SK-N-SH (cell line): ENCODE measurements around the gene FAM53A.

Experiments used
- CHD2 ChIP-seq: fragments of 150-350 bp; IDR thresholded peaks from 2 replicates; pipeline ENCODE4 v1.6.1; 2018; ENCODE audit warnings: low read length; ENCODE audit not compliant: partially characterized antibody
- FOXM1 ChIP-seq: IDR thresholded peaks from 2 replicates; pipeline ENCODE4 v1.4.0; 2012; ENCODE audit warnings: low read depth, mild to moderate bottlenecking
- GABPA ChIP-seq: IDR thresholded peaks from 2 replicates; pipeline ENCODE4 v1.4.0; 2012; ENCODE audit warnings: low read depth, mild to moderate bottlenecking
- JUND ChIP-seq: IDR thresholded peaks from 2 replicates; pipeline ENCODE4 v1.4.0; 2012
- NFIC ChIP-seq: IDR thresholded peaks from 2 replicates; pipeline ENCODE4 v1.4.0; 2012; ENCODE audit warnings: borderline replicate concordance
- POLR2AphosphoS5 ChIP-seq: IDR thresholded peaks from 2 replicates; pipeline ENCODE4 v1.6.1; 2012; ENCODE audit warnings: low read depth, low read length
- RAD21 ChIP-seq: IDR thresholded peaks from 2 replicates; pipeline ENCODE4 v1.6.1; 2012; ENCODE audit warnings: mild to moderate bottlenecking, low read length
- SMC3 ChIP-seq: IDR thresholded peaks from 2 replicates; pipeline ENCODE4 v1.6.1; 2012; ENCODE audit warnings: low read depth, low read length, improper control_type of control experiment
- TAF1 ChIP-seq: IDR thresholded peaks from 2 replicates; pipeline ENCODE4 v1.6.1; 2012; ENCODE audit warnings: low read depth, mild to moderate bottlenecking, low read length, moderate library complexity, borderline replicate concordance
- TEAD4 ChIP-seq: IDR thresholded peaks from 2 replicates; pipeline ENCODE4 v1.4.0; 2012; ENCODE audit warnings: mild to moderate bottlenecking, borderline replicate concordance; ENCODE audit not compliant: insufficient read depth
- YY1 ChIP-seq: IDR thresholded peaks from 2 replicates; pipeline ENCODE4 v1.4.0; 2012; ENCODE audit warnings: low read depth, mild to moderate bottlenecking
- TF ChIP-seq, protein P1 (sequence below): fragments of 200-600 bp; sonication (generic); IDR thresholded peaks from 2 replicates; pipeline ENCODE4 v1.6.1; 2017; ENCODE audit warnings: antibody characterized with exemption, mild to moderate bottlenecking, moderate library complexity
- TF ChIP-seq, protein P2 (sequence below): IDR thresholded peaks from 2 replicates; pipeline ENCODE4 v1.4.0; 2012; ENCODE audit warnings: low read depth, borderline replicate concordance

DNA sequence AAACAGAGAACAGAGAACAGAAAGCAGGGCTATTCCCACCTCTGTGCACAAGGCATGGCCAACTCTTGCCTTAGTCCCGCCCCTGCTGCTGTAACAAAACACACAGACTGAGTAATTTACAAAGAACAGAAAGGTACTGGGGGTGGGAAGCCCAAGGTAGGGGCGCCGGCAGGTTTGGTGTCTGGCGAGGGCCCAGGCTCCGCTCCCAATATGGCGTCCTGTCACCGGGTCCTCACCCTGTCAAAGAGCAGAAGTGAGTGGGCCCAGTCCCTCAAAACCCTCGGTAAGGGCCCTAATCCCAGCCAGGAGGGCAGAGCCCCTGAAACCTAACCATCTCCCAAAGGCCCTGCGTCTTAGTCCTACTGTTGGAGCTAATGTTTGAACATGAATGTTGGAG is 71.0 kb downstream of the FAM53A start:
- TF ChIP-seq TEAD4 (no peak), CHD2 (no peak), SMC3 (no peak), YY1 (no peak), RAD21 (no peak), JUND (no peak), TAF1 (no peak), NFIC (no peak), POLR2AphosphoS5 (no peak), GABPA (no peak), FOXM1 (no peak)
- TF ChIP-seq, protein P1, sequence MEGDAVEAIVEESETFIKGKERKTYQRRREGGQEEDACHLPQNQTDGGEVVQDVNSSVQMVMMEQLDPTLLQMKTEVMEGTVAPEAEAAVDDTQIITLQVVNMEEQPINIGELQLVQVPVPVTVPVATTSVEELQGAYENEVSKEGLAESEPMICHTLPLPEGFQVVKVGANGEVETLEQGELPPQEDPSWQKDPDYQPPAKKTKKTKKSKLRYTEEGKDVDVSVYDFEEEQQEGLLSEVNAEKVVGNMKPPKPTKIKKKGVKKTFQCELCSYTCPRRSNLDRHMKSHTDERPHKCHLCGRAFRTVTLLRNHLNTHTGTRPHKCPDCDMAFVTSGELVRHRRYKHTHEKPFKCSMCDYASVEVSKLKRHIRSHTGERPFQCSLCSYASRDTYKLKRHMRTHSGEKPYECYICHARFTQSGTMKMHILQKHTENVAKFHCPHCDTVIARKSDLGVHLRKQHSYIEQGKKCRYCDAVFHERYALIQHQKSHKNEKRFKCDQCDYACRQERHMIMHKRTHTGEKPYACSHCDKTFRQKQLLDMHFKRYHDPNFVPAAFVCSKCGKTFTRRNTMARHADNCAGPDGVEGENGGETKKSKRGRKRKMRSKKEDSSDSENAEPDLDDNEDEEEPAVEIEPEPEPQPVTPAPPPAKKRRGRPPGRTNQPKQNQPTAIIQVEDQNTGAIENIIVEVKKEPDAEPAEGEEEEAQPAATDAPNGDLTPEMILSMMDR = no peak
- TF ChIP-seq, protein P2, sequence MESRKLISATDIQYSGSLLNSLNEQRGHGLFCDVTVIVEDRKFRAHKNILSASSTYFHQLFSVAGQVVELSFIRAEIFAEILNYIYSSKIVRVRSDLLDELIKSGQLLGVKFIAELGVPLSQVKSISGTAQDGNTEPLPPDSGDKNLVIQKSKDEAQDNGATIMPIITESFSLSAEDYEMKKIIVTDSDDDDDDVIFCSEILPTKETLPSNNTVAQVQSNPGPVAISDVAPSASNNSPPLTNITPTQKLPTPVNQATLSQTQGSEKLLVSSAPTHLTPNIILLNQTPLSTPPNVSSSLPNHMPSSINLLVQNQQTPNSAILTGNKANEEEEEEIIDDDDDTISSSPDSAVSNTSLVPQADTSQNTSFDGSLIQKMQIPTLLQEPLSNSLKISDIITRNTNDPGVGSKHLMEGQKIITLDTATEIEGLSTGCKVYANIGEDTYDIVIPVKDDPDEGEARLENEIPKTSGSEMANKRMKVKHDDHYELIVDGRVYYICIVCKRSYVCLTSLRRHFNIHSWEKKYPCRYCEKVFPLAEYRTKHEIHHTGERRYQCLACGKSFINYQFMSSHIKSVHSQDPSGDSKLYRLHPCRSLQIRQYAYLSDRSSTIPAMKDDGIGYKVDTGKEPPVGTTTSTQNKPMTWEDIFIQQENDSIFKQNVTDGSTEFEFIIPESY = no peak
